Mucosa of stomach (tissue), 1 donor: ENCODE results near the gene LRRC3.

Source experiments
- H3K27me3 ChIP-seq: one replicate; pipeline ENCODE4 v1.7.0; 2013; ENCODE audit warnings: mild to moderate bottlenecking, low read length; ENCODE audit not compliant: control insufficient read depth, insufficient read depth
- H3K36me3 ChIP-seq: one replicate; pipeline ENCODE4 v1.7.0; 2013; ENCODE audit warnings: low read length; ENCODE audit not compliant: control insufficient read depth, insufficient read depth
- H3K4me1 ChIP-seq: one replicate; pipeline ENCODE4 v1.7.0; 2013; ENCODE audit warnings: mild to moderate bottlenecking, low read length; ENCODE audit not compliant: control insufficient read depth, insufficient read depth
- H3K4me3 ChIP-seq: one replicate; pipeline ENCODE4 v1.7.0; 2013; ENCODE audit warnings: low read length
- H3K9ac ChIP-seq: one replicate; pipeline ENCODE4 v1.7.0; 2013; ENCODE audit warnings: mild to moderate bottlenecking, low read length, moderate library complexity
- H3K9me3 ChIP-seq: one replicate; pipeline ENCODE4 v1.7.0; 2013; ENCODE audit warnings: mild to moderate bottlenecking, low read length, moderate library complexity; ENCODE audit not compliant: control insufficient read depth
- donor health status: Pancreatic carcinoma.

LRRC3 gene

DNA sequence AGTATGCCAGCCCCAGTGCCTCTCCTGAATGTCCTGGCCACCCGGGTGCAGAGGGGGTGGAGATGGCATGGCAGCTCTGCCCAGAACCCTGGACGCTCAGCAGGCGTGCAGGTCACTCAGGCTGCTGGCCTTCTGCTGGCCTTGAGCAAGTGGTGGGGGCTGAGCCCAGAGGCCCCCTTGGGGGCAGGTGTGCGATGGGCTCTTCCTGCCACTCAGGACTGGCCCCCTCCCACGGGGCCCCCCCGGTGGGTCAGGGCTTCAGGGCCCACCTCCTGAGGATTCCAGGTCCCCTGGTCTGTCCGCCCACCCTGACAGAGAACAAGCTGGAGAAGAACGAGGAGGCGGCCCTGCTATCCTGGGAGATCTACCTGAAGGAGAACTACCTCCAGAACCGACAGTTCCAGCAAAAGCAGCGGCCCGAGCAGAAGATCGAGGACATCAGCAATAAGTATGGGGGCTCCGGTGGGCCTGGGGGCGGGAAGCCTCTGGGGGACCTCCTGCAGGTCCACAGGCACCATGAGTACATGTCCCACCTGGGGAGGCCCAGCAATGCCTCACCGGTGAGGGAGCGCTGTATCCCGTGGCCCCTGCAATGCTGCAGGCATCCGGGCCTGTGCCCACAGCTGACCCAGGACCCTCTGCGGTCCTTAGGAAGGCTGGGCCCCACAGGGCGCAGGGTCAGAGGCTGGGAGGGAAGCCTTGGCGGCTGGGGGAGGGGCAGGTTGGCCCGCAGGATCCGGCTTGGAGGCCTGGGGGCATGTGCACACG lies 37.0 kb upstream of the LRRC3 start:
- Histone ChIP-seq H3K4me3 (no peak overlapping the region), H3K9me3 (no peaks in the 10 kb centered on the region), H3K9ac (no peak overlapping the region), H3K36me3 (no peaks in the 10 kb centered on the region), H3K27me3 (peaks cover 9% of the 10 kb centered on the region), H3K4me1 (no peaks in the 10 kb centered on the region)

DNA sequence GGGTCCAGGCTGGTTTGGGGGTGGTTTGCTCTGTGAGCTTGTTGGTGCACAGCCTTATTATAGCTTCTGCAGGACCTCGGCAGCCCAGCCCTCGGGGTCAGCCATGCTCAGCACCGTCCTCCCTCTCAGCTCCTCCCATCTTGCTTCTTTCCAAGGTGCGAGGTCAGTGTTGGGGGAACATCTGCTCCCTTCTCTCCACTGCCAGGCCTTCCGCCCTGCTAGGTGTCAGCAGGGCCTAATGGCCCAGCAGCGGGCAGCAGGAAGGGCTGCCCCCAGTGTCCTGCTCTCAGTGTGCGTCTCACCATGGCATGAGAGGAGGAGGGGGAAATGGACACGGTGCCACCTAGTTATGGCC lies 36.5 kb upstream of the LRRC3 start:
- no peak overlapping the region for H3K4me3 ChIP-seq
- H3K9me3 ChIP-seq = no peaks in the 10 kb centered on the region
- no peaks in the 10 kb centered on the region for H3K36me3 ChIP-seq

DNA sequence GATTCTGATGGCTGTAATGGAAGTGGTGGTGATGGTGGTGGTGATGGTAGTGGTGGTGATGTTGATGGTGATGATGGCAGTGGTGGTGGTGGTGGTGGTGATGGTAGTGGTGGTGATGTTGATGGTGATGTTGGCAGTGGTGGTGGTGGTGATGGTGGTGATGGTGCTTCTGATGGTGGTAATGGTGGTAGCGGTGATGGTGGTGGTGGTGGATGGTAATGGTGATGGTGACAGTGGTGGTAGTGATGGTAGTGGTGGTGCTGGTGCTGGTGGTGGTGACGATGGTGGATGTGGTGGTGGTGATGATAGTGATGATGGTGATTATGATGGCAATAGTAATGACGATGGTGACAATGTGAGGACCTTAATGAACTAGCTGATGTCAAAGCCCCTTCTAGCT lies 35.6 kb upstream of the LRRC3 start:
- Histone ChIP-seq H3K4me3 (no peak overlapping the region), H3K27me3 (peaks cover 9% of the 10 kb centered on the region), H3K36me3 (no peaks in the 10 kb centered on the region), H3K9ac (no peak overlapping the region), H3K4me1 (no peaks in the 10 kb centered on the region), H3K9me3 (no peaks in the 10 kb centered on the region)

More for the DNA sequence above, 36.5 kb upstream of the LRRC3 start:
- Histone ChIP-seq H3K4me1 (no peaks in the 10 kb centered on the region), H3K27me3 (peaks cover 9% of the 10 kb centered on the region), H3K9ac (no peak overlapping the region)

- Histone ChIP-seq H3K27me3 (peaks cover 4% of the 10 kb centered on the region), H3K4me3 (no peak overlapping the region), H3K4me1 (no peaks in the 10 kb centered on the region), H3K9ac (no peak overlapping the region), H3K36me3 (no peaks in the 10 kb centered on the region), H3K9me3 (no peaks in the 10 kb centered on the region)
These were observed 34.7 kb upstream of the LRRC3 start for GRCh38 chr21:44420416-44421205.

DNA sequence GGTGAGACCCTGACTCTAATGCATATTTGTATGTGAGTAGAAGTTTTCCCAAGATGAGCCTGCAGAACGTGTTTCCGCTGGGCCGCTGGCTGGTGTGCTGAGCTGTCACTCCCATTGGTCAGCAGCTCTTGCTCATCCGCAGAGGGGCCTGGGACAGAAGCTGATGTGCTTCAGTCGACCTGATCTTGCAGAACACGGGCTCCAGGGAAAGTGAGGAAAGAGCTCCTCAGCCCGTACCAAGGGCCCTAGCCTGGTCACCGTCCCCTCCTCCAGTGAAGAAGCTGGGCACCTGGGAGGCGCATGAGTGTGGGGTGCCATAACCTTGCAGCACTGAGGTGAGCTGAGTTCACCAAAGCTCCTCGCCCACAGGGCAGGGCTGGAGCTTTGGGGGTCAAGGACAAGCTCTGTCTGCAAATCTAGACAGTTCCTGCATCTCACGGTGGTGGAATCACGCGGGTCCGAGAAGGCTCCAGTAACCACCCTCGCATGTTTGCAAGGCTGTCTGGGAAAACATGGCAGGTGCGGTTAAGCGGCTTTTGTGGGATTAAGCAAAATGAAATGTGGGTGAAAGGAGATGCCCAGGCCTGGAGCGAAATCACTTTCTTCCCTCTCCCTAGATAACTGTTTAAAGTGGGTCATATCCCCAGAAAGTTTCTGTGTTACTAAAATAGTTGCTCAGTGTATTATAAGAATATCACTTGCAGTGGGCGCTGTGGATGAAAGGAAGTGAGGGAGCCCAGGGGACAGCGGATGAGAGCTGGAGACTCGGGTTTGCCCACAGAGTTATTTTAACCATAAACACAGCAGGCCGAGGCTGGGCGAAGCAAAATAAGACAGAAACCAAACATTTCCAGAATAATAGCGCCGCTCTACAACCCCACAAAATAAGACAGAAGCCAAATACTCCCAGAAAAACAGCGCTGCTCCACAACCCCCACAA lies 33.1 kb upstream of the LRRC3 start:
- H3K9ac ChIP-seq = no peak overlapping the region
- no peak overlapping the region for H3K4me3 ChIP-seq
- no peaks in the 10 kb centered on the region for H3K4me1 ChIP-seq
- no peaks in the 10 kb centered on the region for H3K36me3 ChIP-seq
- no peaks in the 10 kb centered on the region for H3K9me3 ChIP-seq
- no peaks in the 10 kb centered on the region for H3K27me3 ChIP-seq

- H3K9me3 ChIP-seq = no peaks in the 10 kb centered on the region
- no peaks in the 10 kb centered on the region for H3K36me3 ChIP-seq
- no peak overlapping the region for H3K9ac ChIP-seq
- H3K4me1 ChIP-seq = peaks cover 7% of the 10 kb centered on the region
- no peak overlapping the region for H3K4me3 ChIP-seq
- H3K27me3 ChIP-seq = no peaks in the 10 kb centered on the region
These were observed 31.9 kb upstream of the LRRC3 start for GRCh38 chr21:44423312-44423821.

DNA sequence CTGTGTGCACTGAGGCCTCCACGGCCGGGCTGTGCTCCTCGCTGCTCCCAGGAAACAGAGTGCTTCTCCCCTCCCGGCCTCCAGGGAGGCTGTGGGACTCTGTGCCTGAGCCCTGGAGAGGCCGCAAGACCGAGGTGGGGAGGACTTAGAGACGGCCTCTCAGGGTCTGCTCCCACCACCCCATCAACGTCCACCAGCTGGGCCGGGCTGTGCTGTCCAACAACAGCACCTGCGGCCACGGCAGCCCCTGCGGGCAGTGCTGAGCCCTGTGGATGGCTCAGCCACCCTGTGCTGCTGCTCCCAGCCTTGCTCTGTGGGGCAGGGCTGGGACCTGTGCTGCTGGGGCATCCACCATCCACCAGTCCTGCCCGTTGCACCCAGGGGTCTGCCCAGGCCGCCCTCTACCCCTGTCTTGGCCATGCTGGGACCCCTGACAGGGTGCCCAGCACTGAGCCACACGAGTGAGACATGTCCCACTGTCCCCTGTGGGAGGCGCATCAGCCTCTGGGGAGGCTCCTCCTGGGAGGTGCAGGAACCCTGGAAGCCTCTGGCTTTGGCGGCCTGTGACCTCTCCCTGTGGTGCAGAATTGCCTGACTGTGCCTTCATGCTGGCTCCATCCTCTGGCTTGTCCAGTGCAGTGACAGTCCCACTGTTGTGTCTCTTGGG lies 31.2 kb upstream of the LRRC3 start:
- H3K9ac ChIP-seq = no peak overlapping the region
- no peaks in the 10 kb centered on the region for H3K27me3 ChIP-seq
- no peaks in the 10 kb centered on the region for H3K9me3 ChIP-seq
- H3K36me3 ChIP-seq = no peaks in the 10 kb centered on the region
- H3K4me3 ChIP-seq = no peak overlapping the region
- H3K4me1 ChIP-seq = peaks cover 7% of the 10 kb centered on the region

- peaks cover 7% of the 10 kb centered on the region for H3K4me1 ChIP-seq
- no peaks in the 10 kb centered on the region for H3K36me3 ChIP-seq
- no peak overlapping the region for H3K4me3 ChIP-seq
These were observed 30.6 kb upstream of the LRRC3 start for GRCh38 chr21:44424608-44425306.

GRCh38 chr21:44425307-44425894 lies 29.9 kb upstream of the LRRC3 start:
- no peaks in the 10 kb centered on the region for H3K27me3 ChIP-seq
- no peaks in the 10 kb centered on the region for H3K36me3 ChIP-seq
- no peak overlapping the region for H3K9ac ChIP-seq
- no peak overlapping the region for H3K4me3 ChIP-seq
- peaks cover 7% of the 10 kb centered on the region for H3K4me1 ChIP-seq
- no peaks in the 10 kb centered on the region for H3K9me3 ChIP-seq

More at GRCh38 chr21:44424608-44425306, 30.6 kb upstream of the LRRC3 start:
- H3K27me3 ChIP-seq = no peaks in the 10 kb centered on the region
- no peaks in the 10 kb centered on the region for H3K9me3 ChIP-seq
- no peak overlapping the region for H3K9ac ChIP-seq

DNA sequence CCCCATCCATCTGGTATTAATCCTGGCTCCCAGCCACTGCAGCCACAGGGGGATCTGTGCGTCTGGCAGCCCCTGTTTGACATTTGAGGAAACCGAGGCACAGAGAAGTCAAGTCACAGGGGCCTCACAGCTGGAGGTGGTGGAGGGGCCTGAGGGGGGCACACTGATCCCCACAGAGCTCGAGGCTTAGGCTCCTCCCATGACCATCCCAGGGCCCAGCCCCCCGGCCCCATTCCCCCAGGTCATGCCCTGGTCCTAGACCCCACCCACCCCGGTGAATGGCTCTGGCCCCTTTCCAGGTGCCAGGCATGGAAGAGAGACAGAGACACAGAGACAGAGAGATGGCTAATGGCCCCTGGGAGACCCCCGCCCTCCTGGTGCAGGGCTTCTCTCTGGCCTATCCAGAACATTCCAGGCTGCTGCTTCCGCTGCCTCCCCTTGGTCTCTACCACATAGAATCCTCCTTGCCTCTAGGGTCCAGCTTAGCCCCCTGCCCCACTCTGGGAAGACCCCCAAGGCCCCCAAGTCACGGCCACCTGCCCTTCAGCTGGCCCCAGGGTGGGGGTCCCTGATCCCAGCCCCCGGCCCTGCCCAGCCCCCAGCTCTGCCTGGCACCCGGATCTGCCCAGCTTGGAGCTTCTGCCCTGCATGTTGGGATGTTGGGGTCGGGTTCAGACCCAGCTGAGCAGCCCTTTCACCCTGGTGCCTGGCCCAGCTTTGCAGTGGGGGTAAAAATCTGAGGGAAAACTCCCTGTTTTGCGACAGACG lies 29.2 kb upstream of the LRRC3 start:
- Histone ChIP-seq H3K4me1 (peaks cover 7% of the 10 kb centered on the region), H3K9me3 (no peaks in the 10 kb centered on the region), H3K4me3 (no peak overlapping the region), H3K36me3 (no peaks in the 10 kb centered on the region), H3K9ac (no peak overlapping the region), H3K27me3 (no peaks in the 10 kb centered on the region)
